Brain microvascular endothelial cell (primary cell): ENCODE results near the gene DDC.
"Not testable (repeated sequence)": the region's sequence is repeated elsewhere in the genome, so short reads cannot be mapped to it uniquely, and the experiment has no call there.

ENCODE experiments used
- DNase-seq: peaks from one replicate; pipeline ENCODE4 v3.0.0-alpha.2; 2020
- H3K27ac ChIP-seq: fragments of 250-450 bp; sonication (Bioruptor Pico); 2 replicates; pipeline ENCODE4 v1.5.1; 2020; ENCODE audit warnings: mild to moderate bottlenecking, moderate library complexity
- H3K27me3 ChIP-seq: fragments of 250-450 bp; sonication (Bioruptor Pico); replicated peaks from 2 replicates; pipeline ENCODE4 v1.5.1; 2020; ENCODE audit warnings: mild to moderate bottlenecking
- H3K36me3 ChIP-seq: fragments of 250-450 bp; sonication (Bioruptor Pico); replicated peaks from 2 replicates; pipeline ENCODE4 v1.5.1; 2020; ENCODE audit warnings: mild to moderate bottlenecking
- H3K4me3 ChIP-seq: 2 replicates; pipeline ENCODE4 v1.5.1; 2011; ENCODE audit warnings: low read depth, mild to moderate bottlenecking, control low read depth, low read length, moderate library complexity
- in situ Hi-C: cut with HindIII; loops from 2 replicates; pipeline ENCODE4 v1.10.0; 2017; ENCODE audit warnings: low sequenced_read_pairs, low pct_ligation_motif_present
- TF ChIP-seq, protein P1 (sequence below): IDR thresholded peaks from 2 replicates; pipeline ENCODE4 v1.5.1; 2011; ENCODE audit warnings: low read depth, mild to moderate bottlenecking, moderate library complexity, low read length, control low read depth, inconsistent platforms; ENCODE audit errors: missing control alignments

DDC gene

GRCh38 chr7:50531928-50532327 lies 33.3 kb downstream of the DDC start:
- in situ Hi-C loops = no loop called here
- no peak overlapping the region for H3K27ac ChIP-seq
- H3K27me3 ChIP-seq = no peaks in the 10 kb centered on the region
- DNase-seq = no peak
- no peaks in the 10 kb centered on the region for H3K36me3 ChIP-seq
- TF ChIP-seq, protein P1, sequence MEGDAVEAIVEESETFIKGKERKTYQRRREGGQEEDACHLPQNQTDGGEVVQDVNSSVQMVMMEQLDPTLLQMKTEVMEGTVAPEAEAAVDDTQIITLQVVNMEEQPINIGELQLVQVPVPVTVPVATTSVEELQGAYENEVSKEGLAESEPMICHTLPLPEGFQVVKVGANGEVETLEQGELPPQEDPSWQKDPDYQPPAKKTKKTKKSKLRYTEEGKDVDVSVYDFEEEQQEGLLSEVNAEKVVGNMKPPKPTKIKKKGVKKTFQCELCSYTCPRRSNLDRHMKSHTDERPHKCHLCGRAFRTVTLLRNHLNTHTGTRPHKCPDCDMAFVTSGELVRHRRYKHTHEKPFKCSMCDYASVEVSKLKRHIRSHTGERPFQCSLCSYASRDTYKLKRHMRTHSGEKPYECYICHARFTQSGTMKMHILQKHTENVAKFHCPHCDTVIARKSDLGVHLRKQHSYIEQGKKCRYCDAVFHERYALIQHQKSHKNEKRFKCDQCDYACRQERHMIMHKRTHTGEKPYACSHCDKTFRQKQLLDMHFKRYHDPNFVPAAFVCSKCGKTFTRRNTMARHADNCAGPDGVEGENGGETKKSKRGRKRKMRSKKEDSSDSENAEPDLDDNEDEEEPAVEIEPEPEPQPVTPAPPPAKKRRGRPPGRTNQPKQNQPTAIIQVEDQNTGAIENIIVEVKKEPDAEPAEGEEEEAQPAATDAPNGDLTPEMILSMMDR = no peak
- no peak overlapping the region for H3K4me3 ChIP-seq

DNA sequence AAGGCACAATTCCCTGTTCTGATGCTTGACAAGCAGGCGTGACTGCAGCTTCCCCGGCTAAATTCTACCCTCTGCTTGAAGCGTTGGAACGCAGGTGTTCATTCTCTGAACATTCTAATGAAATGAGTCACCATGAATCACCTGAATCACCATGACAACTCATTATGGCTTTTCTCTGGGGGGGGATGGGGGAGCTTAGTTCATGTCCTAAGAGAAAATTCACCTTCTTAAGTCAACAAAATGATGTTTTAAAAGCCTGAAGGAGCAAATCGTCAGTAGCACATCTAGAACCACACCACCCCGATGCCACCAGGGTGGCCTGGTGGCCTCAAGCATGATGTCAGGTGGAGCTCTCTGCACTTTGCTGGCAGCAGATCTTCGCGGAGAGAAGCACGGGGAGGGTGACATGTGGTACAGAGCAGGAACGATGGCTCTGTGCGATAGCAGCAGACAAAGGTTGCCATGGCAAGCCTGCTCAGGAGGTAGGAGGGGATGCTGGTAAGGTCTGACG lies 33.7 kb downstream of the DDC start:
- H3K36me3 ChIP-seq = no peaks in the 10 kb centered on the region
- in situ Hi-C loops = no loop called here
- H3K27ac ChIP-seq = no peak overlapping the region
- TF ChIP-seq, protein P1 = no peak
- H3K27me3 ChIP-seq = no peaks in the 10 kb centered on the region
- no peak overlapping the region for H3K4me3 ChIP-seq
- DNase-seq = no peak

DNA sequence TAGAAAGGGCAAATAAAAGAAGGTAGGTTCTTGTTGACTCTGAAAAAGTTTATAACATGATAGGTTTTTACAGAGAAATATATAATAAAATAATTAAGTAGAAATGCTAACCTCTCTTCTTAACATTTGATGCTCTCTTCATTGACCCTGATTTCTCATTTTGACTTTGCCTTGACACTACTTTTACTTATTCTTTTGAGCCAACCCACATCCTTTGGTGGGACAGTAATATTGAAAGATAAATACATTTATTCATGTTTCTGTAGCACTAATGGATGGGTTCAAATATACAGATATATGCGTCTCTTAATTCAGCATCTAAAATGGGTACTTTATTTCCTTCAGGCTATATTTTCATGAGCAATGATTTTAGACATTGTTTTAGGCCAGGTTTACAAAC lies 34.4 kb downstream of the DDC start:
- DNase-seq = no peak
- in situ Hi-C loops = no loop called here
- no peaks in the 10 kb centered on the region for H3K27me3 ChIP-seq
- no peaks in the 10 kb centered on the region for H3K36me3 ChIP-seq
- TF ChIP-seq, protein P1 = no peak
- H3K27ac ChIP-seq = no peak overlapping the region
- H3K4me3 ChIP-seq = no peak overlapping the region

DNA sequence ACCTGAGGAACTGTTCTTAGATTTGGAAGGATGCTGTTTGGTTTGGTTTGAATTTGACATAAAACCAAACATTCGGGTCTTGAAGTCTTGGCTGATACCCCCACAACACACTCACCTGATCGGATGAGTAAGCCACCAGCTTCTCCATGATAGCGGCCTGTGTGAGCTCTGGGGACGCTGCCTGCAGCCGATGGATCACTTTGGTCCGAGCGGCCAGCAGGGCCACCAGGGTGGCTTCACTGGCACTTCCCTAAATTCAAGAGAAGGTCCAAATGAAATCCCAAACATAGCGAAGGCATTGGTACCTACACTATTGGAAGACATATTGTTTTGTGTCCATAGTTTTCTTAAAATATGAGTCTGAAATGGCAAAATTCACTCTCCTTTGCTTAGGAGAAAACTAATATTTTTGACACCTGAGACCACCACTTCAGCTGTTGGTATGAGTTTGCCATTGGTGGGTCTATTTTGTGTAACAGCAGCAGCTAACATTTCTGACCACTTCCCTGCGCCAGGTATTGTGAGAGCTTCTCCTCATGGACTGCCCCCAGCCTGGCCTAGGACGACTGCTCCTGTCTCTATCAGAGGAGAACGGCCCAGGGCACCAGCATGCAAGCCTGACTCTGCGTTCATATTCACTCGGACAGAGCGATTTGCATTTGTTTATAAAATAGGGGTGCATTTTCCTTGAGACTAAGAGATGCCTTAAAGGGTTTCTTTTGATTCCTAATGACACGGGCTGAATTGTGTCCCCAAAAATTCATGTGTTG lies 35.9 kb downstream of the DDC start:
- Histone ChIP-seq H3K27ac (no peak overlapping the region), H3K36me3 (no peaks in the 10 kb centered on the region), H3K4me3 (no peak overlapping the region), H3K27me3 (no peaks in the 10 kb centered on the region)
- in situ Hi-C loops = no loop called here
- TF ChIP-seq, protein P1 = no peak
- DNase-seq = no peak

DNA sequence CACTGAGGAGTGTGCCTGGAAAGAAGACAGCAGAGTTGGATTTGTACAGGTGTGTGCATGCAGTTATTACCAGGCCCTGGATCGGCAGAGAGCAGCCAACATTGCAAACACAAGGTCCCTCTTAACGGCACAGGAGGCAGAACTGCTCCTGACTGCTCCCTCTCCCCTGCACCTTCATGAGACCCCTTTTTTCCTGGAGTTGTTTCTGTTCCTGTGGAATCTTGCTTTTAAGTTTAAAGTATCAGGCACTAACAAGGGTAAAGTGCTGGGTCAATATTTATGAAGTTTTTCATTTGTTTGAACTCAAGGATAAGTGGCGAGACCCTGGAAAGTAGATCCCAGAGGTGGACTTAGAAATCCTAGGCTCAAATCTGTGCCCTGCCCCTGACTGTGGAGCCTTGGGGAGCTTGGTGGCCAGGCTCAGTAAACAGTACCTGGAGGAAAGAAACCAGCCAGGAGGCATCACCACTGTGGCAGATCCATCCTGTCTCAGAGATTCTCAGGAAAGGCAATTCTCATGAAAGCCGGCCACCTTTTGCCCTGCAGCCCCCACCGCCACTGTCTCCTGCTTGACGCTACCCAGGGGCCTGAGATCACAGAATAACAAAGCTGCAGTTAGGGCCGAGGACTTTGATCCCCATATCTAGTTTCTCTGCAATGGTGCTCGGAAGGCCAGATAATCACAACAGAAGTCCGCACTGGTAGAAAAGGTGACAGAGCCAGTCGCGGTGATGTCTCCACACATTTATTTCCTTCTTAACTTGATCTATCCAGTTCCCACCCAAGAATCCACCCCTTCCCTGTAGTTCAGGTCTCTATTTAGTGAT lies 36.7 kb downstream of the DDC start:
- Histone ChIP-seq H3K27me3 (peaks cover 2% of the 10 kb centered on the region), H3K27ac (no peak overlapping the region), H3K36me3 (no peaks in the 10 kb centered on the region), H3K4me3 (no peak overlapping the region)
- in situ Hi-C loops = no loop called here
- TF ChIP-seq, protein P1 = no peak
- DNase-seq = no peak

- DNase-seq, H3K4me3 ChIP-seq, H3K36me3 ChIP-seq, H3K27me3 ChIP-seq, in situ Hi-C loops, H3K27ac ChIP-seq: not testable (repeated sequence)
Measured at GRCh38 chr7:50519350-50519749, 45.9 kb downstream of the DDC start.
